GM18499 (cell line): ENCODE data around the gene RAB3GAP1.
A peak's percentile ranks its signal among the peaks of the same experiment; 100 is the strongest.
"Not testable (repeated sequence)": the region's sequence is repeated elsewhere in the genome, so short reads cannot be mapped to it uniquely, and the experiment has no call there.

Source experiments
- ATAC-seq: cut with Tn5 transposase; IDR thresholded peaks from one replicate; pipeline ENCODE4 v1.9.1; 2021; ENCODE audit warnings: moderate number of reproducible peaks; ENCODE audit not compliant: insufficient read depth, unreplicated experiment

RAB3GAP1 gene

DNA sequence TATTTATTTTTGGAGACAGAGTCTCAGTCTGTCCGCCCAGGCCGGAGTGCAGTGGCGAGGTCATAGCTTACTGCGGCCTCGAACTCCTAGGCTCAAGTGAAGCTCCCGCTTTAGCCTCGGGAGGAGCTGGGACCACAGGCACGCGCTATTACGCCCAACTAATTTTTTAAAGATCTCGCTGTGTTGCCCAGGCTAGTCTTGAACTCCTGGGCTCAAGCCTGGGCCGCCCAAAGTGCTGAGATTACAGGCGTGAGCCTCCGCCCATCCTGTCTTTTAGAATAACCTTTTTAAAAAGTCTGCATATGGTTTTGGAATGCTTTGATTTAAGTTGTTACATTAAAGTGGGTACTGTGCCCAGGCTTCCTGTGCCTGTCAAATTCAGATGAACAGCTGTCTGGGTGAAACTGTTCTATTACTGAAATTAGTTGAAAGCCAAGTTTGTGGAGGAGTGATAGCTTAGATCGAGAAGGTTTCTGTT is 944 bp downstream of the RAB3GAP1 start:
- peak; percentile 38 for ATAC-seq

GRCh38 chr2:135055182-135055786 is 3.2 kb downstream of the RAB3GAP1 start:
- no peak for ATAC-seq

GRCh38 chr2:135056790-135057189 is 4.7 kb downstream of the RAB3GAP1 start:
- ATAC-seq: no peak

GRCh38 chr2:135059577-135059976 is 7.5 kb downstream of the RAB3GAP1 start:
- ATAC-seq: no peak

DNA sequence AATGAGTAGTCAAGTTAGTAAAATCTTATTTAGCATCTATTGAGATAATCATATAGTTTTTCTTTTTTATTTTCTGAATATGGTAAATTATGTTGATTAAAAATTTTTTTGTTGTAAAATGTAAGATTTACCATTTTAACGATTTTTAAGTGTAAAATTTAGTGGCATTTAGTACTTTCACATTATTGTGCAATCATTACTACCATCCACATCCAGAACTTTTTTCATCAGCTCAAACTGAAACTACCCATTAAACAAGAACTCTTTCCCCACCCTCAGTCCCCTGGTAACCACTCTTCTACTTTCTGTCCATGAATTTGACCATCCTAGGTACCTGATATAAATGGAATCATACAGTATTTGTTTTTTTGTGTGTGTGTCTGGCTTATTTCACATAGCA is 11.1 kb downstream of the RAB3GAP1 start:
- no peak for ATAC-seq

GRCh38 chr2:135064149-135064548 is 12.1 kb downstream of the RAB3GAP1 start:
- no peak for ATAC-seq

GRCh38 chr2:135066710-135067109 is 14.6 kb downstream of the RAB3GAP1 start:
- ATAC-seq: no peak

- no peak for ATAC-seq
Measured at GRCh38 chr2:135072125-135072997, 20.3 kb downstream of the RAB3GAP1 start.

GRCh38 chr2:135074216-135074615 is 22.1 kb downstream of the RAB3GAP1 start:
- no peak for ATAC-seq

- ATAC-seq: no peak
Measured at GRCh38 chr2:135076556-135076955, 24.5 kb downstream of the RAB3GAP1 start.

DNA sequence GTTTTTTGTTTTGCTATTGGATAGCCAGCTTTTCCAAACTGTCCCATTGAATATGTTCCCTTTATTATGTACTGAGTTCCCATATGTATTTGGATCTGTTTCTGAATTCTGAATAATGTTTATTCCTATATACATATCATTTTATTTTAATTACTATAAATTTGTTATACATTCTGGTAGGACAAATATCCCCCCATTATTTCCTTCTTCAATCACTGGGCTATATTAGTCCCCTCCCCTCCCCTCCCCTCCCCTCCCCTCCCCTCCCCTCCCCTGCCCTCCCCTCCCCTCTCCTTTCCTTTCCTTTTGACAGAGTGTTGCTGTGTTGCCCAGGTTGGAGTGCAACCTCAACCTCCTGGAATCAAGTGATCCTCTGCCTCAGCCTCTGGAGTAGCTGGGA is 26.3 kb downstream of the RAB3GAP1 start:
- ATAC-seq: no peak

DNA sequence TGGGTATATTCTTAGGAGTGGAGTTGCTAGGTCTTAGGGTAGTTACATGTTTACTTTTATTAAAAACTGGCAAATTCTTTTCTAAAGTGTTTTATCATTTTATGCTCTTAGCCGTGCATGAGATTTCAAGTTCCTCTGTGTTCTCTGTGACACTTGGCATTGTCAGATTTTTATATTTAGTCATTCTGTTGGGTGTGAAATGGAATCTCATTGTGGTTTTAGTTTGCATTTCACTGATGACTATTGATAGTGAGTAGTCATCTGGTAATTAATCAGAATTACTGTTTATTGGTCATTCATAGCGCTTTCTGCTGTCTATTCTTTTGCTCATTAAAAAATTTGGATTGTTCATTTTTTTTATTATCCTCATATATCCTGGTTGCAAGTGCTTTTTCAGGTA is 34.1 kb downstream of the RAB3GAP1 start:
- no peak for ATAC-seq

DNA sequence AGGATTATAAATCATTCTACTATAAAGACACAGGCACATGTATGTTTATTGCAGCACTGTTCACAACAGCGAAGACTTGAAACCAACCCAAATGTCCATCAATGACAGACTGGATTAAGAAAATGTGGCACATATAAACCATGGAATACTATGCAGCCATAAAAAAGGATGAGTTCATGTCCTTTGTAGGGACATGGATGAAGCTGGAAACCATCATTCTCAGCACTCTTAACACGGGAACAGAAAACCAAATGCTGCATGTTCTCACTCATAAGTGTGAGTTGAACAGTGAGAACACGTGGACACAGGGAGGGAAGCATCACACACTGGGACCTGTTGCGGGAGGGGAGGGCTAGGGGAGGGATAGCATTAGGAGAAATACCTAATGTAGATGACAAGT is 37.5 kb downstream of the RAB3GAP1 start:
- ATAC-seq: not testable (repeated sequence)

DNA sequence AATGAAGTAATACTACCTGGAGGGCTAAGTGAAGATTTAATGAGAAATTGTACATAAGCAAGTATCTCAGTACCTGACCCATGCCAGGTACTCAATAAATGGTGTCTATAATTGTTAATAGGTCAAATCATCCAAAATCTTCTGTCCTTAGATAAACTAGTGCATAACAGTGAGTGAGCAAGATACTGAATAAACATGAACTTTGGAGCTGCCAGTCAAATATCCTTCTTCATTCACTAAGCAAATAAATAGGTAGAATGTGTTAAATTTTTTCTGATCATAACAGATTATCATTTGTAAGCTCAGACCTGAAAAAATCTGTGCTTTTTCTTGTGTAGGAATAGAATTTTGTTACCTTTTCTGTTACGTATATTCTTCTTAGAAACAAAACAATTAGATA is 39.6 kb downstream of the RAB3GAP1 start:
- ATAC-seq: no peak

- ATAC-seq: no peak
Measured at GRCh38 chr2:135093193-135093592, 41.1 kb downstream of the RAB3GAP1 start.

DNA sequence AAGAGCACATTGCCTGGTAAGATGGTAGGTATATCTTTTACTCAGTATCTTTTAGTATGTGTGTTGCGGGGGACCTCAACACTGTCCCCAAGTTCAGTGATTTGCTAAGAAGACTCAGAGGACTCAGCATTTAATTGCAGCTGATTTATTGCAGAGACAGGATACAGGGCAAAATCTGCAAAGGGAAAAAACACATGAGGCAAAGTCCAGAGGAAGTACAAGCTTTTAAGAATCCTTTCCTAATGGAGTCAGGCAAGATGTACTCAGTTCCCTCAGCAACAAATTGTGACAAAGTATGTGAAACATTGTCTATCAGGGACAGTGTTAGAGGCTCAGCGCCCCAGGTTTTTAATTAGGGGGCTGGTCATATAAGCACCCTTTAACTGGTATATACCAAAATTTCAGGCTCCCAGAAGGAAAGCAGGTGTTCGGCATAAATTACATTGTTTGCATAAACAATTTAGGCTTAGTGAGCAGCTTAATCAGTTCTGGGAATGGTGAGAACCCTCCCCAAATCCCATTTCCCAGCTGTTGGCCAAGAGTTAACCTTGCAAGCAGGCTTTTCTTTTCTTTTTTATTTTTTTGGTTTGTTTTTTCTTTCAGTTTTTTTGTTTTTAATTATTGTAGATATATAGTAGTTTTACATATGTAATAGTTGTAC is 41.7 kb downstream of the RAB3GAP1 start:
- no peak for ATAC-seq

- no peak for ATAC-seq
Measured at GRCh38 chr2:135094508-135094907, 42.4 kb downstream of the RAB3GAP1 start.

DNA sequence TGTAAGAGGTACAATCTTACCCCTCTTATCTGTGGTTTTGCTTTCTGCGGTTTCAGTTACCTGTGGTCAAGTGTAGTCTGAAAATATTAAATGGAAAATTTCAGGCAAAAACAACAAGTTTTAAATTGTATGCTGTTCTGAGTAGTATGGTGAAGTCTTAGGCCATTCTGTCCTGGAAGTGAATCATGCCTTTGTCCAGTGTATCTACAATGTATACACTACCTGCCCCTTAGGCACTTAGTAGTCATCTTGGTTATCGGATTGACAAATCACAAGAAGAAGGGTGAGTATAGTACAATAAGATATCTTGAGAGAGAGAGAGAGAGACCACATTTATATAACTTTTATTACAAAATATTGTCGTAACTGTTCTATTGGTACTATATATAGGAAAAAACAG is 43.5 kb downstream of the RAB3GAP1 start:
- no peak for ATAC-seq

GRCh38 chr2:135096665-135097446 is 44.8 kb downstream of the RAB3GAP1 start:
- ATAC-seq: no peak

DNA sequence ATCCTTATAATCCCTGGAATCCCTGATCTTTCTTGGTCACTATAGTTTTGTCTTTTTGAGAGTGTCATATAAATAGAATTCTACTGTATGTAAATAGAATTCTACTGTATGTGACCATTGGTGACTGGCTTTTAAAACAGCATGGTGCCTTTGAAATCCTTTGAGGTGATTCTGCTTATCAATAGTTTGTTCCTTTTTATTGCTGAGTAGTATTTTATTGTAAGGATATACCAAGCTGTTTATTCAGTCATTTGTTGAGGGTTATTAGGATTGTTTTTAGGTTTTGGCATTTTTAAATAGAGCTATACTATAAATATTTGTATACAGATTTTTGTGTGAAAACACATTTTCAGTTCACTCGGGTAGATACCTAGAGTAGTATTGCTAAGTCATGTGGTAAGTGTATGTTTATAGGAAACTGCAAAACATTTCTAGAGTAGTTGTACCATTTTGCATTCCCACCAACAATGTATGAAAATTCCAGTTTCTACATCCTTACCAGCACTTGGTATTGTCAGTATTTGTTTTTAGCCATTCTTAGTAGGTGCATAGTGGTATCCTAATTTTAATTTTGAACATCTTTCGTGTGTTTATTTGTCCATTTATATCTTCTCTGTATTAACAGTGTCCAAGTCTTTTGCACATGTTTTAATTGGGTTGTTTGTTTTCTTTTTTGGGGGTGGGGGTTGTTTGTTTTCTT is 45.6 kb downstream of the RAB3GAP1 start:
- no peak for ATAC-seq
